ENCODE data around the gene HES5.

The HES5 gene

DNA sequence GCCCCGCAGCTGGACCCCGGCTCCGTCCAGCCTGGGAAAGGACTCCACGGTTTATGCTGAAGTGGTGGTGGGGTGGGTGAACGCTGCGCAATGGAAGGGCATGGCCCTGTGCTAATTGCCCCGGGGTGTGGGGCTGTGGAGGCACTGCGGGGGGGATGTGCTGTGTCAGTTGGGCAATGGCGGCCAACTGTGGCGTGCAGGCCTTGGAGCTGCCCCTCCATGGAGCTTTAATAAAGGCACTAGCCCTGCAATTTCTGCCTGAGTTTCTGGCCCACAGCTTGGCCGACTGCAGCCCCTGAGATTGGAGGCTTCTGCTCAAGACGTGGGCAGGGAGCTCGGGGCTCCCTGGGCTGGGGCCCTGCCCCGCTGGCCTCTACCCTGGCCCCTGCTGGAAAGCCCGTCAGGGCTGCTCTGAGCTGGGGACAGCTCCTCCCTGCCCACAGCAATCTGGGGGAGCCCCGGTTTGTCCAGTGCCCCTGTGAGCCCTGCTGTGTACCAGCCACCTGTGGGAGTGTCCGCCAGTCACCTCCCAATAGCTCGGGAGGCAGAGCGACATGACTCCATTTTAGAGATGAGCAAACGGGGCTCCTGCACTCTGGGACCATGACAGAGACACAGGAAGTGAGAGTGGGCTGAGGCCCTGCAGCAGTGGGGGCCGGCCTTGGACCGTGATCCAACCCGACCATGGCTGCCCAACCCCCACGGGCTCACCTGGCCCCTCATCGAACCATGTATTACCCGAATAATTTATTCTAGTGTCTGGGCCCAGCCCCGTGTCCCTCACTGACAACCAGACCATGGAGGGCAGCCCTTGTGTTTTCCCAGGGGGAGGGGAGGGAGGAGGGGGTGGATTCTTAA, 17.4 kb upstream of the HES5 start:
- H3K4me3 ChIP-seq (ENCODE audit: low read depth, low read length), result peak overlapping the region; percentile 61
- TF ChIP-seq, protein P1, sequence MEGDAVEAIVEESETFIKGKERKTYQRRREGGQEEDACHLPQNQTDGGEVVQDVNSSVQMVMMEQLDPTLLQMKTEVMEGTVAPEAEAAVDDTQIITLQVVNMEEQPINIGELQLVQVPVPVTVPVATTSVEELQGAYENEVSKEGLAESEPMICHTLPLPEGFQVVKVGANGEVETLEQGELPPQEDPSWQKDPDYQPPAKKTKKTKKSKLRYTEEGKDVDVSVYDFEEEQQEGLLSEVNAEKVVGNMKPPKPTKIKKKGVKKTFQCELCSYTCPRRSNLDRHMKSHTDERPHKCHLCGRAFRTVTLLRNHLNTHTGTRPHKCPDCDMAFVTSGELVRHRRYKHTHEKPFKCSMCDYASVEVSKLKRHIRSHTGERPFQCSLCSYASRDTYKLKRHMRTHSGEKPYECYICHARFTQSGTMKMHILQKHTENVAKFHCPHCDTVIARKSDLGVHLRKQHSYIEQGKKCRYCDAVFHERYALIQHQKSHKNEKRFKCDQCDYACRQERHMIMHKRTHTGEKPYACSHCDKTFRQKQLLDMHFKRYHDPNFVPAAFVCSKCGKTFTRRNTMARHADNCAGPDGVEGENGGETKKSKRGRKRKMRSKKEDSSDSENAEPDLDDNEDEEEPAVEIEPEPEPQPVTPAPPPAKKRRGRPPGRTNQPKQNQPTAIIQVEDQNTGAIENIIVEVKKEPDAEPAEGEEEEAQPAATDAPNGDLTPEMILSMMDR (IDR thresholded peaks at IDR 0.05; ENCODE audit: low read depth, low read length), result no peak

DNA sequence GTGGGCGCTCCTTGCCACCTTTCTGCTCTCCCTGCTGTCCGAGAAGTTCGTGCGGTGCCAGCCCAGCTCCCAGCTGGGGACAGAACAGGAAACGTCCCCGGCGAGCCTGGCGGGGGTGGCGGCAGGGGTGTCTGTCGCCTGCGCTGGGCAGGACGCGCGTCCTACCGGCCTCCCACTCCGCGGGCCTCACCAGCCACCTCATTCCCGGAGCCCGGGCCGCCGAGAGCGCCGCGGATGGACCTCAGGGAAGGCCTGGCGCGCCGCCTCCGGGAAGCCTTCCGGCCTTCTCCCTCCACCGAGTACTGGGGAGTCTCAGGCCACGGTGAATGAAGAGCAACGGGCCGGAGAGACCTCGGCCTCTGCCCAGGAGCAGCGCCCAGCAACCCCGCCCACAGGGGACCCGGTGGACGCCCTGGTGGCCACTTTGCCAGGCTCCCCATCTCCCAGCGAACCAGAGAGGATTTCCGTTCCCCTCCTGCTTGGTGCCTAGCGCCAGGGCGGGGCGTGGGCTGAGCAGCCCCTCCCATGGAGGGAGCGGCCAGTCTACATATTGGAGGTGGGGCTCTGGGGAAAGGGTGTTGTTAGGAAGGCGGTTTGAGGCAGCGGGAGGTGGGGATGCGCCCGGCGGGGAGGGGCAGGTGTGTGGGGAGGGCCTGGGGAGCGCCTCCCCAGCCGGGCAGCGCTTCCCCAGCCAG, 16.6 kb upstream of the HES5 start:
- TF ChIP-seq, protein P1 (IDR thresholded peaks at IDR 0.05; ENCODE audit: low read depth, low read length), result no peak
- peak overlapping the region; percentile 61 for H3K4me3 ChIP-seq (ENCODE audit: low read depth, low read length)

DNA sequence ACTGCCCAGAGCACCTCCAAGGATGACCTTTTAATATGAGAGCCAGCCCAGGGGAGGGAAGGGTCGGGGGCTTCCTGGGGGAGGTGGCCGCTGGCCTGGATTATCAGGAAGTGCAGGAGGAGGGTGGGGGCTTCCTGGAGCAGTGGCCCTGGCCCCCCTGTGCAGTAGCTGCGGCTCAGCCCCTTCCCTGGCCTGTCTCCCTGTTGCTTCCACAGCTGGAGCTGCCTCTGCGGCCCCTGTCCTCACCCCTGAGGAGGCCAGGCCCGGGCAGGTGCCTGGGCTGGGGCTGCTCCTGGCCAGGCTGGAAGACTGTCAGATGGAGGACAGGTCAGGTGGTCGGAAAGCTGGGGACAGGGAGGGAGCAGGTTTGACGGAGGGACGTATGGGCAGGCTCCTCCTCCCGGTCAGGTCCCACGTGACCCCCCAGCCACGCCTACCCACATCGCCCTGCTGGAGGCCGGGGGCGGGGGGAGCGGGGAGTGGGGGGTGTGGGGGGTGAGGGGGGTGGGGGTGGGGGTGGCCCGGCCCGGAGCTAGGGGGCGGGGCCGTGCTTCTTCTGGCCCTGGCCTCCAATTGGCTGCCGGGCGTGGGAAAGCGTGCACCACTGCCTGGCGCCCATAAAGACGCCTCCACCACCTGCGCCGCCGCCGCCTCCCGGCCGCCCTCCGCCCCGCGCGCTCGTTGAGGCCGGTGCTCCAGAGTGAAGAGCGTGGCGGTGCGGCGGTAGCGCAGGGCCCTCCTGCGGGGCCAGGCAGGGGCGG, 15.9 kb upstream of the HES5 start:
- TF ChIP-seq, protein P1 (IDR thresholded peaks at IDR 0.05; ENCODE audit: low read depth, low read length), result no peak
- H3K4me3 ChIP-seq (ENCODE audit: low read depth, low read length), result peak overlapping the region; percentile 61

DNA sequence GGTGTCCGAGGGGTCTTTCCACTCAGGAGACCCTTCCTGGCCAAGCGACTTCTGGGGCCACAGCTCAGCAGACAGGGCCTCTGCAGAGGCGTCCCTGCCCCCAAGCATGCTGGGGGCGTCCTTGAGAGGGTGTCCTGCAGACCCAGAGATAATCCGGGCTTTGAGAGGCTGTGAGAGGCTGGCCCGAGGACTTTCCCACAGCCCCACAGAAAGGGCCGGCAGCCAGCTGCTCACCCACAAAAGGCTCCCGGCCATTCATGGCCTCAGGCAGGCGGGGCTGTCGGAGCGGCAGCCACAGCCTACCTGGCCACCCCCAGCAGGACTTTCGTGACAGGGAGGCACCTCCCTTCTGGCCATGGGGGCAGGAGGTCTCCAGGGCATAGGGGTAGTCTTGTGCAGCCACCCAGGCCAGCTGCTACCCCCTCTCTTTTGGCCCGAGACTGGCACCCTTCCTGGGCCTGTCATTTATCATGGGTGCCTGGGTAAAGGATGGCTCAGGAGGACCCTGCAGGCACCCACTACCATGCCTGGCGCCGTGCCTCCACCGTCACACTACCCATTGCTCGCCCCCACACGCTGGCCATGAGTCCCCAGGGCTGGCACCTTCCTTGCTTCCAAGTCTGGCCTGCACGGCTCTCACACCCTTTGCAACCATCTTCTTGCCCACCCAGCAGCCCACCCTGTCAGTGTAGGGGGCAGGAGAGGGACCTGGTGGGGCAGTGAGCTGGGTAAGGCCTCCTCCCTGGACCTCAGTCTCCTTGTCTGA, 15.0 kb upstream of the HES5 start:
- TF ChIP-seq, protein P1 (IDR thresholded peaks at IDR 0.05; ENCODE audit: low read depth, low read length), result no peak
- no peak overlapping the region for H3K4me3 ChIP-seq (ENCODE audit: low read depth, low read length)

DNA sequence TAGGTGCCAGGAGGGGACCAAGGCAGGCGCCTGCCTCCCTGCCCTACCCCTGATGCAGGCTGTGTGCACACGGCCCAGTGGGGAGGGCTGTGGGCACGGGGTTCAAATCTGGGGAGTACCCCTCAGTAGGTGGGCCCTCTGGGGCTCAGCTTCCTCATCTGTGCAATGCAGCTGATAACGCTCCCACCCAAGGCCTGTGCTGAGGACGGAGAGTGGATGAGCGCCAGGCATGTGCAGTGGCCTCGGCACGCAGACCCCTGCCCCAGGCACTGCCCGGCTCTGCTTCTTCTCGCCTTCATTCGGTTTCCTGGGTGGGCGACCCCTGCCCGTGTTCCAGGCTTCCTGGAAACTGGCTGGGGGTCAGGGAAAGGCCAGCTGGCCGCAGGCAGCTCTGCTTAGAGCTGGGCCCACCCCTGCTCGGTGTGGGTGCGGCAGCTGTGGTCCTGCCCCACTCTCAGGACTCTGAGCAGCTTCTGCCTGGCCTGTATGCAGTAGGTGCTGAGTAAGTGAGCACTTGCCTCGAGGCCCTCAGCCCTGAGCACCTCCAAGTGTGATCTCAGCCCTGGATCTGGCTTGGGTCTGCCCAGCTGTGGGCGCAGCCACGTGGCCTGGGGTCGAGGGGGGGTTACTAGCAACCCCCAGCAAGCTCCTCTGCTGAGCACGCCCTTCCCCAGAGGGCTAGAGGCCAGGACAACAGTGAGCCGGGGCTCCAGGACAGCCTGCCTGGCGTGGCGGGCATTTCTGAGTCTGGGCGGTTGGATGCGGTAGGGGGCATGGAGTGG, 14.2 kb upstream of the HES5 start:
- H3K4me3 ChIP-seq (ENCODE audit: low read depth, low read length), result no peak overlapping the region
- TF ChIP-seq, protein P1 (IDR thresholded peaks at IDR 0.05; ENCODE audit: low read depth, low read length), result no peak

DNA sequence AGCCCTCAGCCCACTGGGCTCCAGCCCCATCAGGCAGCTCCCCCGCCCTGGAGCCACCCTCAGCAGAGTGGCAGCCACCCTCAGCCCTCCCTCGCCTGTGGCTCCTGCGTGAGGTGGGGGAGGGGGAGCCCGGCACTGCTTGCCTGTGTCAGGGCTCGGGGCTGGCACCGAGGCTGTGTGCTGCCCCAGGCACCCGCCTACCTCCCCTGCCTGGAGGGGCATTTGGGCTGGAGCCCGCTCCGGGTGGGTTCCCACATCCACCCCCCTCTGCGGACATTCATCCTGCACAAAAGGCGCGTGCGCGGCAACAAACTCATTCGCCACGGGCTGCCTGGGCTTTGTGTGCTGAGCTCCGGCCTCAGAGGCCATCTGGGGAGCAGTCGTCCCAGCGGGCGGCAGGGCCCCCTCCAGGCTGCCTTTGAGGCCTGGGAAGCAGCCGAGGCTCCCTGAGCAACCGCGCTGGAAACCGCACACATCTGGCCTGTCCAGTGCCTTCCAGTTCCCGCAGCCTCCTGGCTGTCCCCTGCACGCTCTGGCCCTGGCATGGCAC, 13.6 kb upstream of the HES5 start:
- no peak overlapping the region for H3K4me3 ChIP-seq (ENCODE audit: low read depth, low read length)

More for the DNA sequence above, 13.6 kb upstream of the HES5 start:
- TF ChIP-seq, protein P1 (IDR thresholded peaks at IDR 0.05; ENCODE audit: low read depth, low read length), result no peak

All from WI38 (cell line).